GM12801 (cell line): ENCODE results near the gene NSL1.

Experiments
- CTCF ChIP-seq: IDR thresholded peaks from one replicate; pipeline ENCODE4 v1.5.1; 2011; ENCODE audit warnings: control low read depth; ENCODE audit not compliant: insufficient read length; ENCODE audit errors: extremely low read depth

The NSL1 gene

GRCh38 chr1:212718499-212718898, 73.1 kb downstream of the NSL1 start:
- no peak for TF ChIP-seq CTCF

- no peak for TF ChIP-seq CTCF
These were observed 75.4 kb downstream of the NSL1 start for GRCh38 chr1:212716161-212716560.

GRCh38 chr1:212713465-212714136, 78.0 kb downstream of the NSL1 start:
- TF ChIP-seq CTCF: no peak

- TF ChIP-seq CTCF: no peak
These were observed 78.9 kb downstream of the NSL1 start for GRCh38 chr1:212712451-212713303.

GRCh38 chr1:212710566-212710965, 81.0 kb downstream of the NSL1 start:
- TF ChIP-seq CTCF: no peak

- TF ChIP-seq CTCF: no peak
These were observed 87.5 kb downstream of the NSL1 start for GRCh38 chr1:212703991-212704564.

- no peak for TF ChIP-seq CTCF
These were observed 88.9 kb downstream of the NSL1 start for GRCh38 chr1:212702672-212703071.
